Islet of Langerhans (tissue), 1 donor: Measurements from ENCODE around the gene ENPP7.

Experiments used
- FAIRE-seq: peaks from one replicate; lab custom pipeline; 2011; peaks lifted over from hg19 to GRCh38; lab: Jason Lieb, UNC

Gene ENPP7

GRCh38 chr17:79777894-79778503 is 47.3 kb downstream of the ENPP7 start, which contains the start of gene CBX2:
TSS of gene CBX2 (plus strand) at chr17:79778148. CDS start at chr17:79778236, 88 bp downstream.
- FAIRE-seq: no peak

GRCh38 chr17:79778504-79779083 is 47.9 kb downstream of the ENPP7 start:
- FAIRE-seq: no peak

DNA sequence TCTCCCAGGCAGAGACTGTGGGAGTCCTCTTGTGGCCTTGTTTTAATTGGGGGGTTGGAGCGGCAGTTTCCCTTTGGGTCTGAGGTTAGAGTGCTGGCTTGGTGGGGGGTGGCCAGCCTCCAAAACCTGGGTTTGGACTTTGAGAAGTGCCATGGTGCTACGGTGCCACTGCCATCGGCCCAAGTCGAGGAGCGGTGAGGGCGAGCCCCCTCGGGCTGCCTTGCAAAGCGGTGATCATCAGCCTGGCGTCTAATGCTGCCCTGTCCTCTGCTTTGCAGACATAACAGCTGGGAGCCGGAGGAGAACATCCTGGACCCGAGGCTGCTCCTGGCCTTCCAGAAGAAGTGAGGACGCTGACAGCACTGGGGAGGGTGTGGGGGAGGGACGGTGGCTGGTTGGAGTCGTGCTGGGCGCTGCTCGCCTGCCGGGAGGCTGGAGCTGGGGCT is 48.4 kb downstream of the ENPP7 start:
- no peak for FAIRE-seq

DNA sequence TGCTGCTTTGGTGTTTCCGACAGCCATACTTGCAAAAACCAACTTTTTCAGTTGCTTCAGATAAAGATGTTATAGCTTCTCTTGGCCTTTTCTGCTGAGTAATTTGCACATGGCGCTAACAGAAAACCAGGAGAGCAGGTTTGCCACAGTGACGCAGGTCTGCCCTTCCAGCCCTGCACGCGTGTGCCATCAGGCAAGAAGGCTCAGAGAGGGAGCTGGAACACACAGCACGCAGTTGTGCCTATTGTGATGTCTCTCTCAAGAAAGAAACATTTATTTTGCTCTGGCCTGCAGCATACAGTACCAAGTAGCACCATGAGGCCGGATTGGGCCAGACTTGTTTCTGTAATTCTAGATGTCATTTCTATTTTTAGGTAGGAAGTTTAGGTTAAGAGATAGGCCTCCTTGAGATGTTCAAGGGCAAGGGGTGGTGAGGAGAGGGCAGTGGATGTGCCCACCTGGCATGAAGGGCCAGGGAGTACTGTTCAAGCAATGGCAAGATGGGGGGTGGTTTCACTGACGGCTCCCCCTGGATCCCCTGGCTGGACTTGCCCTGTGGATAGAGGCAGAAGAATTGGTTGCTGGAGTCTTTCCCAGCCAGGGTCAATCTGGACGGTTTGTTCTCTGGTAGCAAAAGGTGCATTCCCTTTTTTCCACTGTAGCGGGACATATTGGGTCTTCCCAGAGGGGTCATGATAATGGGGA is 49.1 kb downstream of the ENPP7 start:
- FAIRE-seq: no peak

GRCh38 chr17:79781012-79781650 is 50.4 kb downstream of the ENPP7 start:
- no peak for FAIRE-seq

DNA sequence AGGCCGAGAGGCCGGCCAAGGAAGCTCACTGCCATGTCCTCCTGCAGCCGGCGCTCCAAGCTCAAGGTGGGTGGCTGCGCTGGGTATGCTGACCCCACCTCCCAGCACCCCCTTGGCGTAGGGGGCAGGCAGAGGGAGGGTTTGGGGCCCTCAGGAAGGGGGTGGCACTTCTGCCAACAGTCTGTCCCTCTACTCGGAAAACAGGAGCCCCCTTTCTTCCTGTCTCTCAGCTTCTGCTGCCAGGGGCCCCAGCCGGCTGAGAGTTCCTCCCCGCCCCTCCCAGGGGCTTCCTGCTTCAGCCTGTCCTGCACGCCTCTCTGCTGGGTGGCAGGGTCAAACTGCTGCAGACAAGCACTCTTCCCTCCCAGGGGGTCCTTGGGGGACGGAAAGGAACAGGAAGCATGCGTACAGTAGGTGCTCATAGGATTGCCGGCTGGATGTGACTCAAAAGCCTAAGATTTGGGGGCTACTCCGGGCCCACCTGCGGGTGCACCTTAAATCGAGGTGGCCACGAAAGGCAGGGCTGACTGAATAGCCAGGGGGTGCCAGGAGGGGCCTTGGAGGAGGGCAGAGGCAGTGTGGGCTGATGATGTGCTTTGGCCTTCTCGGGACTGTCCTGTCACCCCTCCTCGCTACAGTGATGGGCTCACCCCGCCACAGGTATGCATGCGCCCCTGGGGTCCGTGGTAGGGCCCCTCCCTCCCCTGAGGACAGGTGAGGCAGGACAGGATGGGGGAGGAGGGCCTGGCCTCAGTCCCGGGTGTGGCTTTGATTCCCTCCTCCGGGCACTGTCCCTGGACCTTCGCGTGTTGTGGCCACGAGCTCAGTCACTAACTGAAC is 51.2 kb downstream of the ENPP7 start:
- no peak for FAIRE-seq

- no peak for FAIRE-seq
These were observed 53.1 kb downstream of the ENPP7 start for GRCh38 chr17:79783891-79784290.

DNA sequence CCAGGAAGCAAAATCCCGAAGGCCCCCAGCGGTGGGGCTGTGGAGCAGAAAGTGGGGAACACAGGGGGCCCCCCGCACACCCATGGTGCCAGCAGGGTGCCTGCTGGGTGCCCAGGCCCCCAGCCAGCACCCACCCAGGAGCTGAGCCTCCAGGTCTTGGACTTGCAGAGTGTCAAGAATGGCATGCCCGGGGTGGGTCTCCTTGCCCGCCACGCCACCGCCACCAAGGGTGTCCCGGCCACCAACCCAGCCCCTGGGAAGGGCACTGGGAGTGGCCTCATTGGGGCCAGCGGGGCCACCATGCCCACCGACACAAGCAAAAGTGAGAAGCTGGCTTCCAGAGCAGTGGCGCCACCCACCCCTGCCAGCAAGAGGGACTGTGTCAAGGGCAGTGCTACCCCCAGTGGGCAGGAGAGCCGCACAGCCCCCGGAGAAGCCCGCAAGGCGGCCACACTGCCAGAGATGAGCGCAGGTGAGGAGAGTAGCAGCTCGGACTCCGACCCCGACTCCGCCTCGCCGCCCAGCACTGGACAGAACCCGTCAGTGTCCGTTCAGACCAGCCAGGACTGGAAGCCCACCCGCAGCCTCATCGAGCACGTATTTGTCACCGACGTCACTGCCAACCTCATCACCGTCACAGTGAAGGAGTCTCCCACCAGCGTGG is 53.7 kb downstream of the ENPP7 start:
- FAIRE-seq: no peak

- no peak for FAIRE-seq
These were observed 54.5 kb downstream of the ENPP7 start for GRCh38 chr17:79785017-79785899.

DNA sequence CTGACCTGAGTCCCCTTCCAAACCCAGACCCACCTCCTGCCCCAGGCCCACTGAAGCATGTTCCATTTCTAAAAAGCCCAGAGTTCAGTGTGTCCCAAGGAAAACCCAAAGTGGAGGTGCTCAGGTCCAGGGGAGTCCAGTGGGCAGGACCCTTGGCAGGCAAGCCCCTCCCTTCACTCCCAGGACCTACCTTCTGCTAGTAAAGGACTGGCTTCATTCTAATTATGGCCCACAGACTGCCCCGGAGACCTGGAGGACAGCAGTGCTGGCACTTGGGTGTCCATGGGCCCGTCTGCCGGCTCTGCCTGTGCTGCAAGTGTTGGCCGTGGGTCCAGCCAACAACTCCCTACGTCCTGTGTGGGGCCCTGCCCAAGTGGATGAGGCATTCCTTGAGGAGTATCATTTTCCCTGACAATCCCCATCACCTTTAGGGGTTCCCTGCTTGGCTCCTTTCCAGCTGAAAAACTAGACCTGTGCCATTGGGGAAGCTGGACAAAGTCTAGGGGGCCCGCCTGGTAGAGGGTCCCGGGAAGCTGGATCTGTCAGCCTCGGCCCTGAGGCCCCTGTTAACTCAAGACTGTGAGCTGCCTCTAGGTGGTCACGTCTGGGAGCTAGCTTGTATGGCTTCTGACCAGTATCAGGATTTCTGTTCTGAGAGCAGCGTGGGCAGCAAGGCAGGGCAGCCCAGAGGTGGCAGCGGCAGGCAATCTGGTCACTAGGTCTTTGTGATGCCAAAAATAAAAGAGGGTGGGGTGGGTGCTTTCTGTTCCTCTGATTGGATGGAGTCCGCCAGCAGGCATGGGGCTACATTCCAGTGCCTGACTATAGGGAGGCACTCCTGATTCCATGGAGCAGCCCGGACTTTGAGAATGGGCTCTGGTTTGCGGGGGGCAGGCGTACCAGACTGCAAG is 55.4 kb downstream of the ENPP7 start:
- FAIRE-seq: no peak

DNA sequence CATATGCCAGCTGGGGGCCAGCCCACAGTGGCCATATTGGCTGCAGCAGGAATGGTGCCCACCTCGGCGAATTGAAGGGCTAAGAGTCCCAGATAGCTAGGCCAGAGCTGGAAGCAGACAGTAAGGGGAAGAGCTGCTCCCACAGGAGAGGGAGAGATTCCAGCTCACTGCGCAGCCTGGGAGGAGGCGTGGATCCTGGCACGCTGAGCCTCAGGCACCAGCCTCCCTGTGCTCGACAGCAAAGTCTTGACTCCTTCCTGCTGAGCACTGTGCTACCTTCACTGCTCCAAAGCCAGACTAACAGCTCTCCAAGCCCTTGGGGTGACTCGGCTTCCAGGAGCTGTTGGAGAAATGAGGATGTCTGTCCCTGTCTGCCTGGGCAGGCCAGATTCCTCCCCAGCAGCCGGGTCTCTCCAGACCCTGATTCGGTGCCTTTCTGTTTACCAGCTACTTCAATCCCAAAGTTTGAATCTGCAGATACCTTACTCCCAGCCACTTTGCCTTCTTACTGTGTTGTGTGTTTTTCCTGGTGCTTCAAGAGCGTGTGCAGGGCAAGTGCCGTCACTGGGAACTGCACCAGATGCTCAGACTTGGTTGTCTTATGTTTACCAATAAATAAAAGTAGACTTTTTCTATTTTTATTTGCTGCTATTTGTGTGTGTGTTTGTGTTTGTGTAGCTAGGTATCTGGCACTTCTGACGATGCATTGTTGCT is 56.3 kb downstream of the ENPP7 start:
- no peak for FAIRE-seq

- no peak for FAIRE-seq
These were observed 57.7 kb downstream of the ENPP7 start for GRCh38 chr17:79788455-79788854.

GRCh38 chr17:79788989-79789942 is 58.5 kb downstream of the ENPP7 start:
- FAIRE-seq: no peak

- no peak for FAIRE-seq
These were observed 59.4 kb downstream of the ENPP7 start for GRCh38 chr17:79789943-79790804.

- FAIRE-seq: no peak
These were observed 60.3 kb downstream of the ENPP7 start for GRCh38 chr17:79790805-79791734.
